22Rv1 (cell line): ENCODE results near the gene ASCC1.

Experiments used
- ZFX ChIP-seq: fragments of 450-650 bp; IDR thresholded peaks from 2 replicates; pipeline ENCODE4 v1.6.1; 2017; ENCODE audit warnings: antibody characterized with exemption, borderline replicate concordance
- TF ChIP-seq, protein P1 (sequence below): fragments of 450-650 bp; IDR thresholded peaks from 2 replicates; pipeline ENCODE4 v1.5.1; 2017; ENCODE audit warnings: mild to moderate bottlenecking

DNA sequence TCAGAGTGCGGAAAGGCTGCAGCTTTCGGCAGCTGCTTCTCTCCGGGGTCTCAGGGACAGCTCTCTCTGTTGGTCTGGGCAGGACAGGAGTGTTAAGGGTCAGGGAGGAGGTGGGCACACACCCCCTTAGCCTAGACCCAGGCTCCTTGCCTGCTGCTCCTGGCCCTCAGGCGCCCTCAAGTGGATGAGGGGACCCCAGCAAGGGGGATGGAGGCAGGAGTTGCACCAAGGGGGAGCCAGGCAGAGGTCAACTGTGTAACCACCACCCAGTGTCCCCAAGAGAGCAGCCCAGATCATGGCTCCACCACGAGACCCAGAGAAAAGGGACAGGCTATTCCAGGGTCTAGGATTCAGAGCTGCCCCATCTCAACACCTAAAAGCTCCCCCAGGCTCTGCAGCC lies 154.6 kb downstream of the ASCC1 start:
- TF ChIP-seq, protein P1, sequence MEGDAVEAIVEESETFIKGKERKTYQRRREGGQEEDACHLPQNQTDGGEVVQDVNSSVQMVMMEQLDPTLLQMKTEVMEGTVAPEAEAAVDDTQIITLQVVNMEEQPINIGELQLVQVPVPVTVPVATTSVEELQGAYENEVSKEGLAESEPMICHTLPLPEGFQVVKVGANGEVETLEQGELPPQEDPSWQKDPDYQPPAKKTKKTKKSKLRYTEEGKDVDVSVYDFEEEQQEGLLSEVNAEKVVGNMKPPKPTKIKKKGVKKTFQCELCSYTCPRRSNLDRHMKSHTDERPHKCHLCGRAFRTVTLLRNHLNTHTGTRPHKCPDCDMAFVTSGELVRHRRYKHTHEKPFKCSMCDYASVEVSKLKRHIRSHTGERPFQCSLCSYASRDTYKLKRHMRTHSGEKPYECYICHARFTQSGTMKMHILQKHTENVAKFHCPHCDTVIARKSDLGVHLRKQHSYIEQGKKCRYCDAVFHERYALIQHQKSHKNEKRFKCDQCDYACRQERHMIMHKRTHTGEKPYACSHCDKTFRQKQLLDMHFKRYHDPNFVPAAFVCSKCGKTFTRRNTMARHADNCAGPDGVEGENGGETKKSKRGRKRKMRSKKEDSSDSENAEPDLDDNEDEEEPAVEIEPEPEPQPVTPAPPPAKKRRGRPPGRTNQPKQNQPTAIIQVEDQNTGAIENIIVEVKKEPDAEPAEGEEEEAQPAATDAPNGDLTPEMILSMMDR: no peak; the same call in 1 of the 2 replicates
- TF ChIP-seq ZFX: no peak
